Prostate gland (tissue), 2 donors: ENCODE measurements around the gene GBX1. TPM values are rescaled to one million over a fixed set of nuclear protein-coding genes. Genes with fewer than 3 reads are reported as not detected.

Source experiments
- DNase-seq: peaks from one replicate; pipeline ENCODE4 v3.0.0-alpha.2; 2019; ENCODE audit warnings: low spot score
- H3K27ac ChIP-seq, 2 donors: fragments of 200-600 bp; sonication (generic); 2 replicates each; pipeline ENCODE4 v1.5.1; 2017 to 2019
- H3K27me3 ChIP-seq: fragments of 200-600 bp; sonication (generic); replicated peaks from 2 replicates; pipeline ENCODE4 v1.5.1; 2019; ENCODE audit not compliant: insufficient read depth
- H3K36me3 ChIP-seq, 2 donors: fragments of 200-600 bp; sonication (generic); 1 replicate in 1 of 2; 2 replicates in 1 of 2; pipeline versions ENCODE4 v1.5.1 to v1.8.1; 2017 to 2019
- H3K4me1 ChIP-seq: fragments of 200-600 bp; sonication (generic); replicated peaks from 2 replicates; pipeline ENCODE4 v1.5.1; 2019
- H3K4me3 ChIP-seq, 2 donors: fragments of 200-600 bp; sonication (generic); 2 replicates each; pipeline ENCODE4 v1.5.1; 2017 to 2019
- H3K9me3 ChIP-seq: fragments of 200-600 bp; sonication (generic); 2 replicates; pipeline ENCODE4 v1.5.1; 2017
- POLR2A ChIP-seq: fragments of 450-650 bp; IDR thresholded peaks from one replicate; pipeline ENCODE4 v1.6.1; 2016; ENCODE audit warnings: antibody characterized with exemption, mild to moderate bottlenecking
- POLR2AphosphoS5 ChIP-seq: sonication (generic); formaldehyde crosslinking; IDR thresholded peaks from one replicate; pipeline ENCODE4 v1.6.1; 2017; ENCODE audit warnings: antibody characterized with exemption
- WGBS: methylation state at CpG from one replicate; pipeline ENCODE4 v1.1.5; 2018; 5-methylcytosine and 5-hydroxymethylcytosine counted together
- intact Hi-C: fragments of 100-400 bp; cut with DNase I; formaldehyde crosslinking; loops from one replicate; pipeline ENCODE4 v1.14.2; 2022
- total RNA-seq, 2 donors: library from RNA; depleted of rRNA; stranded (reverse); fragments of >200 nt; gene quantifications; one replicate each; pipeline ENCODE4 v1.1.0, GENCODE V29; 2016
- TF ChIP-seq, protein P1 (sequence below), 4 experiments: fragments of 200-600 bp in 2 of 4; fragments of 450-650 bp in 2 of 4; sonication (generic) in 2 of 4; IDR thresholded peaks; 1 replicate in 3 of 4; 2 replicates in 1 of 4; pipeline ENCODE4 v1.5.1; 2016 to 2019; ENCODE audit warnings: antibody characterized with exemption in 4 of 4, mild to moderate bottlenecking in 2 of 4, moderate library complexity in 2 of 4

Gene GBX1
- total RNA-seq, 2 donors from 2014 or later: not detected

- H3K4me1 ChIP-seq: no peaks in the 10 kb centered on the region
- no peak overlapping the region for H3K4me3 ChIP-seq
- no peak for DNase-seq
- TF ChIP-seq POLR2AphosphoS5 (no peak), POLR2A (no peak)
- TF ChIP-seq, protein P1, sequence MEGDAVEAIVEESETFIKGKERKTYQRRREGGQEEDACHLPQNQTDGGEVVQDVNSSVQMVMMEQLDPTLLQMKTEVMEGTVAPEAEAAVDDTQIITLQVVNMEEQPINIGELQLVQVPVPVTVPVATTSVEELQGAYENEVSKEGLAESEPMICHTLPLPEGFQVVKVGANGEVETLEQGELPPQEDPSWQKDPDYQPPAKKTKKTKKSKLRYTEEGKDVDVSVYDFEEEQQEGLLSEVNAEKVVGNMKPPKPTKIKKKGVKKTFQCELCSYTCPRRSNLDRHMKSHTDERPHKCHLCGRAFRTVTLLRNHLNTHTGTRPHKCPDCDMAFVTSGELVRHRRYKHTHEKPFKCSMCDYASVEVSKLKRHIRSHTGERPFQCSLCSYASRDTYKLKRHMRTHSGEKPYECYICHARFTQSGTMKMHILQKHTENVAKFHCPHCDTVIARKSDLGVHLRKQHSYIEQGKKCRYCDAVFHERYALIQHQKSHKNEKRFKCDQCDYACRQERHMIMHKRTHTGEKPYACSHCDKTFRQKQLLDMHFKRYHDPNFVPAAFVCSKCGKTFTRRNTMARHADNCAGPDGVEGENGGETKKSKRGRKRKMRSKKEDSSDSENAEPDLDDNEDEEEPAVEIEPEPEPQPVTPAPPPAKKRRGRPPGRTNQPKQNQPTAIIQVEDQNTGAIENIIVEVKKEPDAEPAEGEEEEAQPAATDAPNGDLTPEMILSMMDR (IDR thresholded peaks at IDR 0.05): no peak
- WGBS: 67% methylated on average over 7 of the region's 7 CpGs
- intact Hi-C loops: no loop called here
- H3K27ac ChIP-seq: no peak overlapping the region
- H3K9me3 ChIP-seq: no peaks in the 10 kb centered on the region
- H3K36me3 ChIP-seq: no peaks in the 10 kb centered on the region
- H3K27me3 ChIP-seq: no peaks in the 10 kb centered on the region
Measured at GRCh38 chr7:151157645-151158329, 9.7 kb downstream of the GBX1 start.

DNA sequence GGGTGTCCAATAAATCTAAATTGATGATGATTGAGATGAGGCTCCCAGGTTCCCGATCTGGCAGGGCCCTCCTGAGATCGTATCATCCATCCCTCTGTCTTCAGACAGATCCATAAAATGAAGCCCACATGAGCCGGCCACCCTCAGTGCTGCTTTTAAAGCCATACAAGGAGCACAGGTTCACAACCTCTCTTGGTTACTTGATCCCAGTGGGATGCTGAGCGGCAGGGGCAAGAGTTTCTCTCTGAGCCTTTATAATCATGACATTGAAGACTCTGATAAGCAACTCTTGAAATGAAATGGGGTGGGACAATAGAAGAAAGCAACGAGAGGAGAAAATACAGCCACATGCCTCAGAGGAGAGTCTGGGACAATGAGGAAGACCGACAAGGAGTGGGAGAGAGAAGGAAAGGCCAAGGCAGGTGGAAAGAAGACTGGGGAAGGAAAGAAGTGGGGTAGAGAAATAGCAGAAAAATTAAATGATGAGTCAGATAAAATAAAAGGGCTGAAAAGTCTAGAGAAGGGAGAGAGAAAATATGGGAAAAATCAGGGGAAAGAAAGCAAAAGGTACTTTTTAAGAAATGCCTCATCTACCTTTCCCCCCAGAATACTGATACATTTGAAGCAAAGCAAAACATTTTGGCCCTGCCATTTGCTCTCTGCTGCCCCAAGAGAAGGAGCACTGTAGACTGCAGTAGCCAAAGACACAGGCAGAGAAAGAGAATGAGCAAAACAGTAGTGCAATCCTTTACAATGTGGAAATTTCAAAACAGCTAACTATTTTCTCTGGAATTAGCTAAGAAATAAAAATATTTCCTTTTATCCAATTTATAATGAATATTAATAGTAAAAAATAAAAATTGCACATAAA, 14.6 kb downstream of the GBX1 start:
- WGBS: 39% methylated on average over 6 of the region's 6 CpGs
- intact Hi-C loops: no loop called here
- no peak for TF ChIP-seq POLR2A
- TF ChIP-seq, protein P1 (IDR thresholded peaks at IDR 0.05): no peak
- no peak for TF ChIP-seq POLR2AphosphoS5
- no peaks in the 10 kb centered on the region for H3K4me1 ChIP-seq
- DNase-seq: no peak
- H3K36me3 ChIP-seq: no peaks in the 10 kb centered on the region
- H3K4me3 ChIP-seq: no peak overlapping the region
- no peaks in the 10 kb centered on the region for H3K9me3 ChIP-seq
- no peaks in the 10 kb centered on the region for H3K27me3 ChIP-seq
- no peak overlapping the region for H3K27ac ChIP-seq

DNA sequence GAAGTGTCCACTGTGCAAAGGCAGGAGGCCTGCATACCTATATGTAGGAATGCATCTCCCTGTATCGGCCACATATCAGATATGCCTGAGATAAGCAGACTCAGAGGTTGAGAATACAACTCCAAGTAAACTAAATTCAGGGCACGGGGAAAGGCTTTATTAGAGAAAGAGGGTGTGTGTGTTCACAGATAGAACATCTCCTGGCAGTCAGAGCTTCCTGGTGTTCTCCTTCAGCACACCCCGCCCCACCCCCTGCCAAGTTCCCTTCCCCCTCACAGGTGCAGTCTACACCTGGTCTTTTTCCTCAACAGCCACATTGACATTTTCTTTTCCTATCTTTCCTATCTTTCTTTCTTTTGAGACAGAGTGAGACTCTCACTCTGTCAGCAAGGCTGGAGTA, 17.1 kb downstream of the GBX1 start:
- intact Hi-C loops: no loop called here
- Histone ChIP-seq H3K4me3 (no peak overlapping the region), H3K9me3 (no peaks in the 10 kb centered on the region), H3K36me3 (no peaks in the 10 kb centered on the region), H3K27ac (no peak overlapping the region), H3K27me3 (no peaks in the 10 kb centered on the region), H3K4me1 (no peaks in the 10 kb centered on the region)
- WGBS: 39% methylated on average over 3 of the region's 3 CpGs
- DNase-seq: peak; percentile 77
- TF ChIP-seq, protein P1 (IDR thresholded peaks at IDR 0.05): no peak
- TF ChIP-seq POLR2AphosphoS5 (peak; percentile 70), POLR2A (no peak)

GRCh38 chr7:151148319-151149259, 18.9 kb downstream of the GBX1 start:
- no peaks in the 10 kb centered on the region for H3K27me3 ChIP-seq
- DNase-seq: no peak
- 40% methylated on average over 22 of the region's 22 CpGs for WGBS

More at GRCh38 chr7:151148319-151149259, 18.9 kb downstream of the GBX1 start:
- no peaks in the 10 kb centered on the region for H3K9me3 ChIP-seq
- intact Hi-C loops: no loop called here
- TF ChIP-seq POLR2AphosphoS5: no peak
- TF ChIP-seq POLR2A: no peak
- TF ChIP-seq, protein P1 (IDR thresholded peaks at IDR 0.05): no peak
- peaks cover 0 to 5% of the 10 kb centered on the region in 2 donors for H3K36me3 ChIP-seq
- no peak overlapping the region for H3K4me3 ChIP-seq
- no peaks in the 10 kb centered on the region for H3K4me1 ChIP-seq
- no peak overlapping the region for H3K27ac ChIP-seq
